ENCODE measurements around the gene STAC. TPM values are rescaled to one million over a fixed set of nuclear protein-coding genes. Genes with fewer than 3 reads are reported as not detected.

The STAC gene
- total and polyA plus RNA-seq, 5 donors = 0.27 to 0.31 TPM; not detected in 3

DNA sequence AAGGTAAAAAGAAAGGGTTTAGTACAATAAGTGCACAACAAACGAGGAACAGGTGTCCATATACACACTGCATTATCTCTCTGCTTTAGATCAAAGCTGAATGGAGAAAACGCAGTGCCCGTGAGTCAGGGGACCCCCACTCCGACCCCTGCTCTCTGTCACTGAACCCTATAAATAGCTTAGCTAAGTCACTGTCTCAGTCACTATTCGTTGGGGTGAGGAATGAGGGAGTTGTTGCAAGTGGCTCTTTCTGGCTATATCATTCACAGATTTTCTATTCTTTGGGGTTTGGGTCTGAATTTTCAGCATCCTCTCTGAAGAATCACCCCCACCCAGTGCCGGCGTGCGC lies 458 bp upstream of the STAC start:
- ATAC-seq (no peak), DNase-seq (no peak)
- WGBS = 22% methylated on average over 8 of the region's 8 CpGs
- Histone ChIP-seq H3K27ac (ENCODE audit: low read length) (no peak overlapping the region), H3K27me3 (ENCODE audit: control insufficient read depth, insufficient read depth) (peaks cover 3% of the 10 kb centered on the region), H3K4me1 (ENCODE audit: control insufficient read depth, insufficient read depth, low read length) (no peaks in the 10 kb centered on the region), H3K9me3 (ENCODE audit: control insufficient read depth, low read length) (no peaks in the 10 kb centered on the region), H3K4me3 (ENCODE audit: low read length) (peak overlapping the region; percentile 57)
- intact Hi-C loops (cut with DNase I) = no loop called here

DNA sequence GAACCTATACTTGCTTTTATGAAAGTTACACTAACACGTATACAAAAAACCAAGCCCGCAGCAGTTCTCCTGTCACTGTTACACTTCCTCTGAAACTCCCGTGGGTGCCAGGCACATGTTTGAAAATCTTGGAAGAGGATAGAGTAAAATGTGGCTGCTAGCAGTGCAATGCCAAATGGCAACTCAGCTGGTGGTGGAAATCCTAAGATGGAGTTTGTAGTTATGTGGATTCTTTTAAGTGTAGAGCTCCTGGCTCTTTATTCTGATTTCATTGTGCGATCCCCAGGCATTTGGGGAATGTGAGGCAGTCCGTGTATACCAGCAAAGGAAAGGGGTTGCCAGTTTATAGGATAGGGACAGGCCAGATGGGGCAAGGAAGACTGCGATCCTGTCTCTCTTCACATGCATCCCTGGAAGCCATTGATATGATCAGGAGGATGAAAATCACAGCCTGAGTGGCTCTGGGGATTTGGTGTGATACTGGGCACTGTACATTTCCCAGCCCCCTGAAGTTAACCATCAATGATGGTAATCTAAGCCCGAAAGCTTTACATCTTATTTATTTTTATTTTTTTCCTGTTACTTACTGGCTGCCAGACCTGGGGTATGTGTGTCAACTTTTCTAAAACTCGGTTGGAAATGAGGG lies 1.1 kb downstream of the STAC start:
- no peak overlapping the region for H3K4me3 ChIP-seq (ENCODE audit: low read length)
- intact Hi-C loops (cut with DNase I) = no loop called here
- 57% methylated on average over 8 of the region's 8 CpGs for WGBS
- no peaks in the 10 kb centered on the region for H3K9me3 ChIP-seq (ENCODE audit: control insufficient read depth, low read length)
- no peaks in the 10 kb centered on the region for H3K4me1 ChIP-seq (ENCODE audit: control insufficient read depth, insufficient read depth, low read length)
- DNase-seq (no peak), ATAC-seq (no peak)
- no peak overlapping the region for H3K27ac ChIP-seq (ENCODE audit: low read length)
- peaks cover 3% of the 10 kb centered on the region for H3K27me3 ChIP-seq (ENCODE audit: control insufficient read depth, insufficient read depth)

DNA sequence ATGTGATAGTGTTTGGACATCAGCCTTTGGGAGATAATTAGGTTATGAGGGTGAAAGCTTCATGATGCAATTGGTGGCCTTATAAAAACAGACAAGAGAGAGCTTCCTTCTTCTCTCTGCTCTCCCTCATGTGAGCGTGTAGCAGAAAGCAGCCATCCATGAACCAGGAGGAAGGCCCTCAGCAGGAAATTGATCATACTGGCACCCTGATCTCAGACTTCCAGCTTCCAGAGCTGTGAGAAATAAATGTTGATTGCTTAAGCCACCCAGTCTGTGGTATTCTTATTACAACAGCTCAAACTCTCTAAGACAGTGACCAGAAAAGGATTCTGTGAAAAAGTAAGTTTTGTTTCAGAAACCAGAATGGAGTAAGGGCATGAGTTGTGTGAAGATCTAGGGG lies 13.3 kb downstream of the STAC start:
- no peak for ATAC-seq
- intact Hi-C loops (cut with DNase I) = no loop called here

DNA sequence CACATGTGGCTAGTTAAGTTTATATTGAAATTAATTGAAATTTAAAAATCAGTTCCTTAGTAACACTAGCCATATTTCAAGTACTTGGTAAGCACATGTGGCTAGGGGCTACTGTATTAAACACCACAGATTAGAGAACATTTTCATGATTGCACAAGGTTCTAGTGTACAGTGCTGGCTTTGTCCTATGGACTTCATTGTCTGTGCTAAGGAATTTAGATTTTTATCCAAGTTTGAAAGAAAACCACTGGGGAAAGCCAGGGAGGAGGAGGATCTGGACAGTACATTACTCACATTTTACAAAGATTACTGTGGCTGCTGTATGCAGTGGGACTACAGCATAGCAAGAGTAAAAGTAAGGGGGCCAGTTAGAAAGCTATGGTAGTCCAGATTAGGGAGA lies 13.9 kb downstream of the STAC start:
- no peak overlapping the region for H3K4me3 ChIP-seq (ENCODE audit: low read length)
- no peak for DNase-seq
- intact Hi-C loops (cut with DNase I) = no loop called here

More for the DNA sequence above, 13.3 kb downstream of the STAC start:
- no peak overlapping the region for H3K27ac ChIP-seq (ENCODE audit: low read length)
- H3K4me3 ChIP-seq (ENCODE audit: low read length) = no peak overlapping the region
- no peaks in the 10 kb centered on the region for H3K9me3 ChIP-seq (ENCODE audit: control insufficient read depth, low read length)
- no peaks in the 10 kb centered on the region for H3K27me3 ChIP-seq (ENCODE audit: control insufficient read depth, insufficient read depth)
- H3K4me1 ChIP-seq (ENCODE audit: control insufficient read depth, insufficient read depth, low read length) = no peaks in the 10 kb centered on the region
- no peak for DNase-seq
- 86% methylated on average over 1 of the region's 1 CpG for WGBS

DNA sequence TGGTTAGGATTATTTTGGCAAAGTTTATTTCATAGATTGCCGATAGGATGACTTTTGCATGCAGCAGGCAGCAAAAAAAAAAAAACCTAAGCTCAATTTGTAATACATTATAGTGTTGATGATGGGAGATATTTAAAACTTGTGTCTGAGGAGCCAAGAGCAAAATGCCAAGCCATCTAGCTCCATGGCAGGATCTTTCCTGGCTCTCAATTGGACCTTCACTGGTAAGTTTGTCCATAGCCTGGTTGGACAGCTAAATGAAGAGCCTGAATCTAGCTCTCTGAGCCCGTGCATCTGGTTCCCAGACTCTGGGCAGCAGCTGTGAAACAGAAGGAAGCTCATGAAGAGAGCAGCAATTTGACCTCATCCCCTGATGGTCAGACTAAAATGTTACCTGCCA lies 17.5 kb downstream of the STAC start:
- Histone ChIP-seq H3K4me3 (ENCODE audit: low read length) (no peak overlapping the region), H3K9me3 (ENCODE audit: control insufficient read depth, low read length) (no peaks in the 10 kb centered on the region), H3K4me1 (ENCODE audit: control insufficient read depth, insufficient read depth, low read length) (no peaks in the 10 kb centered on the region), H3K27me3 (ENCODE audit: control insufficient read depth, insufficient read depth) (no peaks in the 10 kb centered on the region), H3K27ac (ENCODE audit: low read length) (no peak overlapping the region)
- intact Hi-C loops (cut with DNase I) = no loop called here
- ATAC-seq (no peak), DNase-seq (no peak)
- 77% methylated on average over 2 of the region's 2 CpGs for WGBS

More for the DNA sequence above, 13.9 kb downstream of the STAC start:
- H3K9me3 ChIP-seq (ENCODE audit: control insufficient read depth, low read length) = no peaks in the 10 kb centered on the region
- H3K27me3 ChIP-seq (ENCODE audit: control insufficient read depth, insufficient read depth) = no peaks in the 10 kb centered on the region
- H3K27ac ChIP-seq (ENCODE audit: low read length) = no peak overlapping the region
- H3K4me1 ChIP-seq (ENCODE audit: control insufficient read depth, insufficient read depth, low read length) = no peaks in the 10 kb centered on the region
- no peak for ATAC-seq

DNA sequence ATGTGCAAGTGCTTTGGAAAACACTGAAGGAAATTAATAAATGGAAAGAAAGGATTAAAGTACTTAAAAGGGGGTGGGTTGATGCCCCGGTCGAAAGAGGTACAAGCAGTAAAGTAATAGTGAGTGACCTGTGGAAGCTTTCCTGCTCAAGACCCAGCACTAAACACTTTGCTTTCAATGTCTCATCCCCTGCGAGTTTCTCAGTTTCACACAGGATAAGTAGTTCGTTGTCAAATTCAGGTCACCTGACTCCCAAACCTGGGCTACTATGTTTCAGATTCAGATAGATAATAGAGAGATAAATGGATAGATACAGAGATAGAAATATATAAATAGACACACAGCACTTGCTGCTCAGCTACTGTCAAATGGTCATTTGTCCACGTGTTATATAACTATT lies 19.6 kb downstream of the STAC start:
- no peak overlapping the region for H3K27ac ChIP-seq (ENCODE audit: low read length)
- intact Hi-C loops (cut with DNase I) = no loop called here
- H3K4me1 ChIP-seq (ENCODE audit: control insufficient read depth, insufficient read depth, low read length) = no peaks in the 10 kb centered on the region
- WGBS = 84% methylated on average over 5 of the region's 5 CpGs
- no peaks in the 10 kb centered on the region for H3K9me3 ChIP-seq (ENCODE audit: control insufficient read depth, low read length)
- DNase-seq = no peak
- H3K4me3 ChIP-seq (ENCODE audit: low read length) = no peak overlapping the region
- ATAC-seq = no peak
- no peaks in the 10 kb centered on the region for H3K27me3 ChIP-seq (ENCODE audit: control insufficient read depth, insufficient read depth)

DNA sequence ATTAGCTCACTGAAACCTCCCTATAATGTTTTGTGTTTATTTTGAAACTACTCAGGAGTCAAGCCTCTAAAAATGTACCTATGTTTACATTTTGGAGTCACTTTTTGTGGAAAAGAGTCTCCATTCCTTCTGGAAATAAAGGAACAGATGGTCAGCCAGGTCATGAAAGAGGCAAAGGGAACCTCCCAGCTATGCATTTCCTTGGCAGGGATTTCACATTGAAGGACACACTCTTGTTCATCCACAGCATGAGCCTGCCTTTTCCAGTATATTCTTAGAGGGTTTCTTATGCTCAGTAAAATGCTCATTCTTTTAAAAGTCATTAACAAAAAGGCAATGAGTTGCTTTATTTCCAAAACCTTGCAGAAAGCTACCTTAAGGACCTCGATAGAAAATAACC lies 20.8 kb downstream of the STAC start:
- ATAC-seq (no peak), DNase-seq (no peak)
- Histone ChIP-seq H3K4me3 (ENCODE audit: low read length) (no peak overlapping the region), H3K27me3 (ENCODE audit: control insufficient read depth, insufficient read depth) (no peaks in the 10 kb centered on the region), H3K9me3 (ENCODE audit: control insufficient read depth, low read length) (no peaks in the 10 kb centered on the region), H3K27ac (ENCODE audit: low read length) (no peak overlapping the region), H3K4me1 (ENCODE audit: control insufficient read depth, insufficient read depth, low read length) (no peaks in the 10 kb centered on the region)
- WGBS = 88% methylated on average over 1 of the region's 1 CpG
- intact Hi-C loops (cut with DNase I) = no loop called here

DNA sequence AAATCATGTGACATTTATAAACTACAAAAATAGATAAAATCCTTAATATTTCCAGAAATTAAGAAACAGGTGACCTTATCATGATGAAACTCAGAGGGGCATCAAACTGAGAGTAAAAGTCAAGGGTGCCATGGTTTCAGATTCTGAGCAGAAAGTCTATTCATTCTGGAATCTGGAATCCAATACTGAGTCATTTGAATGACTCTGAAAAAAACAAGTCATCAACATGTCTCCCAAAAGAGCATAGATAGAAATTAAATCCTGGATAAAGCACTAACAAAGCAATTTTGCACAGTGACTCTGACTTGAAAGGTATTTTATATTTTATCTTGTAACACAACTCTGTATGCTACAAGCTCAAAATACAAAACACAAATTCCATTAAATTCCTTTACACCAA lies 23.4 kb downstream of the STAC start:
- intact Hi-C loops (cut with DNase I) = no loop called here
- no peak for ATAC-seq
- Histone ChIP-seq H3K4me3 (ENCODE audit: low read length) (no peak overlapping the region), H3K27me3 (ENCODE audit: control insufficient read depth, insufficient read depth) (no peaks in the 10 kb centered on the region), H3K9me3 (ENCODE audit: control insufficient read depth, low read length) (no peaks in the 10 kb centered on the region), H3K27ac (ENCODE audit: low read length) (no peak overlapping the region), H3K4me1 (ENCODE audit: control insufficient read depth, insufficient read depth, low read length) (no peaks in the 10 kb centered on the region)
- DNase-seq = no peak

DNA sequence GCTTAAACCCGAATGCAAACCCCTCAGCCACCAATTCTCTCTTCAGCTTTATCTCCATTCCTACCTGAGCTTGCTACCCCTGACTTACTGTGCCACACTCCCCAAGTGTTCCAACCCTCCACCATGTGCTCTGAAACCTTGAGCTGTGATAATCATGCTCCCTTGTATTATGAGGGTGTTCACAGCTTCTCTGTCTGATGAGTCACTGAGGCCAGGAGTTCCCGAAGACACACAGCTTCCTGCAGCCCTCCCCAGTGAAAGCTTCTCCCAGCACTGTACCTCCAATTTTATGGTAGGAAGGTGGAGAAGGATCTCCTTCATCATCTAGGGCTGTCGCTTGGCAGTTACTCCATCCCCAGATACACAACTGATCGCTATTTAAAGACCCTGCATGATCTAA lies 24.9 kb downstream of the STAC start:
- intact Hi-C loops (cut with DNase I) = no loop called here
- 93% methylated on average over 4 of the region's 4 CpGs for WGBS
- H3K4me3 ChIP-seq (ENCODE audit: low read length) = no peak overlapping the region
- no peaks in the 10 kb centered on the region for H3K9me3 ChIP-seq (ENCODE audit: control insufficient read depth, low read length)
- H3K27me3 ChIP-seq (ENCODE audit: control insufficient read depth, insufficient read depth) = no peaks in the 10 kb centered on the region
- no peak for ATAC-seq
- H3K27ac ChIP-seq (ENCODE audit: low read length) = no peak overlapping the region
- H3K4me1 ChIP-seq (ENCODE audit: control insufficient read depth, insufficient read depth, low read length) = no peaks in the 10 kb centered on the region
- no peak for DNase-seq

DNA sequence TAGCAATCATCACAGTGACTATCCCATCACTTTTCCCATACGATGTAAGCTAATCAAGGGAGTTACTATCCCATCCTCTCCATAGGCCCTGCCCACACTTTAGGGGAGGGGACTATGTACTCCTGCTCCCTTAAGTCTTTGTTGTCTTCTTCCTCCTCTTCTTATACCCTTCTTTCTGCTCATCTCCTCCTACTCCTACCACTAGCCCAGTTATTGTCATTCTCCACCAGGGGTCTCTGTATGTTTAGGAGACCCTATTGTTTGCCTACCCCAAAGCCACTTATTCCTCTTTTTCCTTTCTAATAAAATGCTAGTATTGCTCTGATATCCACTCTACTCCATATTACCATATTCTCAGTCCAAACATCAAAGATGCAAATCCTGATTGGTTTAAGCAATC lies 27.8 kb downstream of the STAC start:
- no peaks in the 10 kb centered on the region for H3K9me3 ChIP-seq (ENCODE audit: control insufficient read depth, low read length)
- no peak overlapping the region for H3K27ac ChIP-seq (ENCODE audit: low read length)
- ATAC-seq (no peak), DNase-seq (no peak)
- no peaks in the 10 kb centered on the region for H3K4me1 ChIP-seq (ENCODE audit: control insufficient read depth, insufficient read depth, low read length)
- intact Hi-C loops (cut with DNase I) = no loop called here
- H3K4me3 ChIP-seq (ENCODE audit: low read length) = no peak overlapping the region
- no peaks in the 10 kb centered on the region for H3K27me3 ChIP-seq (ENCODE audit: control insufficient read depth, insufficient read depth)
- 57% methylated on average over 1 of the region's 1 CpG for WGBS

DNA sequence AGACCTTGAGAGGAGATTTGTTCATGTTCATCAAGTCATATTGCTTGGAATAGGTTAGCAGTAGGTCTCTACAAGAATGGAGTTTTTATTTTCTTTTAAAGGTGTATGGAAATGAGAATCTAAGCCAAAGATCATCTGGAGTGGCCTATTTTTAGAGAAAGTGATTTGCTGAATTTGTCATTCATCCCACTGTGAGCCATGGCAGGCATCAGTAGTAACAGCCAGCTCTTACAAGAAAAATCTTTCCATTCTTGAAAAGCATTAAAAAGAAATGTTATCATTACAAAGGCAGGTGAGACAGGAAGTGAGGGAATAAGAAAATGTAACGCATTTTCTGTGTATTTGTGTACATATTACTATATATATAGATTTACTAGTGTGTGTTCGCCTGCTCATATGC lies 29.6 kb downstream of the STAC start:
- Histone ChIP-seq H3K4me3 (ENCODE audit: low read length) (no peak overlapping the region), H3K27me3 (ENCODE audit: control insufficient read depth, insufficient read depth) (no peaks in the 10 kb centered on the region), H3K4me1 (ENCODE audit: control insufficient read depth, insufficient read depth, low read length) (no peaks in the 10 kb centered on the region), H3K27ac (ENCODE audit: low read length) (no peak overlapping the region), H3K9me3 (ENCODE audit: control insufficient read depth, low read length) (no peaks in the 10 kb centered on the region)
- intact Hi-C loops (cut with DNase I) = no loop called here
- DNase-seq = no peak
- 80% methylated on average over 2 of the region's 2 CpGs for WGBS
- ATAC-seq = no peak

DNA sequence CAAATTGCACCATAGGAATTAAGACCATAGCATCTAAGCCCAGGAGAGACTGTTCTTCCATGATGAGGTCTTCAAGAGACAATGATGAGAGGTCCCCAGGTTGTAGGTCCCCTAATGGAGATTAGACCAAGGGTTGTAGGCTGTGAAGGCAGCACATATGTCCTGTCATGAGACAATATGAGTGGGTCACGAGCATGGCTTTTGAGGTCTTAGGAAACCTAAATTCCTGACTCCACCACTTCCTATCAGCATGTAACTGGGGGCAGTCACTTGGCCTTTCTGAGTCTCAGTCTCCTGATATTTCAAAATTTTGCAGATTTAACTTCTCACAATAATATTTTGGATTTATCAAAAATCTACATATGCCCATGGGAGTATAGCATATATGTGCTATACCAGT lies 31.3 kb downstream of the STAC start:
- Histone ChIP-seq H3K27ac (ENCODE audit: low read length) (no peak overlapping the region), H3K9me3 (ENCODE audit: control insufficient read depth, low read length) (no peaks in the 10 kb centered on the region)
- WGBS = 88% methylated on average over 1 of the region's 1 CpG

More for the DNA sequence above, 31.3 kb downstream of the STAC start:
- ATAC-seq = no peak
- Histone ChIP-seq H3K4me3 (ENCODE audit: low read length) (no peak overlapping the region), H3K27me3 (ENCODE audit: control insufficient read depth, insufficient read depth) (no peaks in the 10 kb centered on the region), H3K4me1 (ENCODE audit: control insufficient read depth, insufficient read depth, low read length) (no peaks in the 10 kb centered on the region)
- DNase-seq = no peak
- intact Hi-C loops (cut with DNase I) = no loop called here
